IgD-negative memory B cell (primary cell): ENCODE results near the gene B4GALNT3. TPM values are rescaled to one million over a fixed set of nuclear protein-coding genes. Genes with fewer than 3 reads are reported as not detected.
"Not testable (repeated sequence)": the region's sequence is repeated elsewhere in the genome, so short reads cannot be mapped to it uniquely, and the experiment has no call there.

Experiments used
- H3K27ac Mint-ChIP-seq, 3 donors: one replicate each; pipeline ENCODE4 v1.8.0; 2020 to 2022; ENCODE audit warnings: mild to moderate bottlenecking in 3 of 3, mixed read lengths in 3 of 3, moderate library complexity in 1 of 3
- H3K27me3 Mint-ChIP-seq: one replicate; pipeline ENCODE4 v1.8.0; 2021; ENCODE audit warnings: mixed read lengths
- H3K36me3 Mint-ChIP-seq: one replicate; pipeline ENCODE4 v1.8.0; 2020; ENCODE audit warnings: mild to moderate bottlenecking, mixed read lengths
- H3K4me1 Mint-ChIP-seq, 3 donors: one replicate each; pipeline ENCODE4 v1.8.0; 2020 to 2022; ENCODE audit warnings: mixed read lengths in 3 of 3, mild to moderate bottlenecking in 1 of 3
- H3K4me3 Mint-ChIP-seq, 4 donors: one replicate each; pipeline ENCODE4 v1.8.0; 2020 to 2022; ENCODE audit warnings: mild to moderate bottlenecking in 4 of 4, mixed read lengths in 4 of 4, moderate library complexity in 3 of 4
- H3K9me3 Mint-ChIP-seq, 3 donors: one replicate each; pipeline ENCODE4 v1.8.0; 2020 to 2021; ENCODE audit warnings: mixed read lengths in 3 of 3, mild to moderate bottlenecking in 1 of 3
- polyA plus RNA-seq: library from polyadenylated mRNA; unstranded; fragments of 300-500 nt; fragmentation: Illumina TruSeq; gene quantifications from one replicate; pipeline ENCODE4 v1.2.3, GENCODE V29; 2021

The B4GALNT3 gene
- polyA plus RNA-seq = 0.89 TPM

GRCh38 chr12:459430-460258 lies at the start of gene B4GALNT3:
TSS of gene B4GALNT3 (plus strand) at chr12:459939. CDS start at chr12:460377, 438 bp downstream.
- H3K9me3 Mint-ChIP-seq = no peaks in the 10 kb centered on the region
- no peaks in the 10 kb centered on the region for H3K36me3 Mint-ChIP-seq
- H3K4me3 Mint-ChIP-seq = peak within 1 kb of the TSS; percentile 81 to 87 (median 82)
- H3K27me3 Mint-ChIP-seq = peaks cover 34% of the 10 kb centered on the region
- peaks cover 0 to 22% (median 10%) of the 10 kb centered on the region in 3 donors for H3K4me1 Mint-ChIP-seq
- no peak within 1 kb of the TSS for H3K27ac Mint-ChIP-seq

DNA sequence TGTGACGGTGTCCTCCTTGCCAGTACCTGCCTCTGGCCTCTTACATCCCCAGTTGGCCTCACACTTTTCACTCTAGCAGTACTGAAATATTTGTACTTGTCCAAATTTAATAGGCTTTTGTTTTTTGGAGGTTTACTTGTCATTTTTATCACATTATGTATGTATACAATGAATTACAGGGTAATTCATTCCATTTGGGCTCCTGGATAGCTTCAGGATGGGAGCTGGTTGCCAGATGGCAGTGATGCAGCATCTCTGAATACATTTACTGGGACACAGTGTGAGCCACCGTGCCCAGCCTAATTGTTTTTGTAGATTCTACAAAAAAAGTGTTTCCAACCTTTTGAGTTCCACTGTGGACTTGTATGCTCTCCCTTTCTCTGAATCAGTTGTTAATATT lies 44.9 kb upstream of the B4GALNT3 start:
- Mint-ChIP-seq H3K4me3 (no peak overlapping the region), H3K27ac (no peak overlapping the region), H3K36me3 (peaks cover 18% of the 10 kb centered on the region), H3K27me3 (no peaks in the 10 kb centered on the region), H3K4me1 (peaks cover 0 to 6% (median 0%) of the 10 kb centered on the region in 3 donors), H3K9me3 (no peaks in the 10 kb centered on the region)

DNA sequence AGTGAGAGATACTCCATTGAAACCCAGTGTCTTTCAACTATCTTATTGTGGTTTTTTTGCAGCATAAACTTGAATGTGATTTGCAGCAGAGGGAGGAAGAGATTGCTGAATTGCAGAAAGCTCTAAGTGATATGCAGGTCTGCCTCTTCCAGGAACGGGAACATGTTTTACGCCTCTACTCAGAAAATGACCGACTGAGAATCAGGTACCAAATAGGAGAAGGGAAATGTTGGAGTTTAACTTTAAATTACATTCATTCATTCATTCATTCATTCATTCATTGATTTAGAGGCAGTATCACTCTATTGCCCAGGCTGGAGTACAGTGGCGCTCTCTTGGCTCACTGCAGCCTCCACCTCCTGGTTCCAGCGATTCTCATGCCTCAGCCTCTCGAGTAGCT lies 41.3 kb upstream of the B4GALNT3 start:
- H3K27ac Mint-ChIP-seq = no peak overlapping the region
- peaks cover 0 to 6% (median 0%) of the 10 kb centered on the region in 3 donors for H3K4me1 Mint-ChIP-seq
- H3K9me3 Mint-ChIP-seq = no peaks in the 10 kb centered on the region
- H3K4me3 Mint-ChIP-seq = no peak overlapping the region
- H3K36me3 Mint-ChIP-seq = peaks cover 11% of the 10 kb centered on the region
- no peaks in the 10 kb centered on the region for H3K27me3 Mint-ChIP-seq

DNA sequence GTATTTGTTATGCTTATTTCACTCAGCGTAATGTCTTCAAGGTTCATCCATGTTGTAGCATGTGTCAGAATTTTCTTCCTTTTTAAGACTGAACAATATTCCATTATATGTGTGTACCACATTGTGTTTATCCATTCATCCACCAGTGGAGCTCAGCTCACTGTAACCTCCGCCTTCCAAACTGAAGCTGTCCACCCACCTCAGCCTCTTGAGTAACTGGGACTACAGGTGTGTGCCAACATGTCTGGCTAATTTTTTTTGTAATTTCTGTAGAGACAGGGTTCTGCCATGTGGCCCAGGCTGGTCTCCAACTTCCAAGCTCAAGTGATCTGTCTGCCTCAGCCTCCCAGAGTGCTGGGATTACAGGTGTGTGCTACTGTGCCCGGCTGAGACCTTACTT lies 37.2 kb upstream of the B4GALNT3 start:
- H3K9me3 Mint-ChIP-seq = no peaks in the 10 kb centered on the region
- no peak overlapping the region for H3K4me3 Mint-ChIP-seq
- H3K36me3 Mint-ChIP-seq = peaks cover 5% of the 10 kb centered on the region
- no peak overlapping the region for H3K27ac Mint-ChIP-seq
- no peaks in the 10 kb centered on the region for H3K27me3 Mint-ChIP-seq
- peaks cover 0 to 1% (median 0%) of the 10 kb centered on the region in 3 donors for H3K4me1 Mint-ChIP-seq

- H3K27ac Mint-ChIP-seq, H3K9me3 Mint-ChIP-seq, H3K4me3 Mint-ChIP-seq, H3K36me3 Mint-ChIP-seq, H3K27me3 Mint-ChIP-seq, H3K4me1 Mint-ChIP-seq: not testable (repeated sequence)
These were observed 24.0 kb upstream of the B4GALNT3 start for GRCh38 chr12:435737-436136.

DNA sequence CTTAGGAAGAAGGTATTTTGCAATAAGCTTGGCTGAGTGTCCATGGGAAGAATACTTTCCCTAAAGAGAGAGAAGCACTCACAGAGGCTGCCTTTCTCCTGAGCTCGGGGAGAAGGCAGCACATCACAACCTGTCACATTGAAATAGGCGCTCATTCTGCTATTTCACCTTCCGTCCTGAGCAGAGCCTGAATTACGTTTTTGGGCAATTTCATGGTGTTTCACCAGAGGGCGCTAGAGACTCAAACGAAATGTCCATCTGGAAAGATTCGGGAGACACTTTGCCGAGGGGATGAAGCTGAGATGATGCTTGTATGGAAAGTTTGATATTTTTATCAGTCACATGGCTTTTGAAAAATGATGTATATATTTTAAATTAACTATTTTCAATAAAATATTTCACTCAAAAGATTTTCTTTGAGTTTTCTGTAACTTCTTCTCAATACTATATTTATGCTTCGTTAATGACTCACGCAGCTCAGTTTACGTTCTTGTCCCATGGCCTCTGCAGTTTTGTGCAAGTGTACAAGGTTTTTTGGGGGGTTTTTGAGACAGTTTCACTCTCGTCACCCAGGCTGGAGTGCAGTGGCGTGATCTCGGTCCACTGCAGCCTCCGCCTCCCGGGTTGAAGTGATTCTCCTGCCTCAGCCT lies 17.4 kb upstream of the B4GALNT3 start:
- peaks cover 2% of the 10 kb centered on the region for H3K36me3 Mint-ChIP-seq
- no peaks in the 10 kb centered on the region for H3K4me1 Mint-ChIP-seq
- peaks cover 0 to 3% (median 0%) of the 10 kb centered on the region in 3 donors for H3K9me3 Mint-ChIP-seq
- no peak overlapping the region for H3K4me3 Mint-ChIP-seq
- H3K27ac Mint-ChIP-seq = no peak overlapping the region
- H3K27me3 Mint-ChIP-seq = no peaks in the 10 kb centered on the region

- H3K27ac Mint-ChIP-seq = no peak overlapping the region
- no peaks in the 10 kb centered on the region for H3K4me1 Mint-ChIP-seq
These were observed 12.6 kb upstream of the B4GALNT3 start for GRCh38 chr12:447141-447540.

GRCh38 chr12:449203-449602 lies 10.5 kb upstream of the B4GALNT3 start:
- peaks cover 0 to 4% (median 2%) of the 10 kb centered on the region in 3 donors for H3K4me1 Mint-ChIP-seq
- no peaks in the 10 kb centered on the region for H3K36me3 Mint-ChIP-seq
- H3K27ac Mint-ChIP-seq = no peak overlapping the region
- H3K4me3 Mint-ChIP-seq = no peak overlapping the region
- peaks cover 0 to 3% (median 0%) of the 10 kb centered on the region in 3 donors for H3K9me3 Mint-ChIP-seq
- H3K27me3 Mint-ChIP-seq = no peaks in the 10 kb centered on the region

More at GRCh38 chr12:447141-447540, 12.6 kb upstream of the B4GALNT3 start:
- peaks cover 0 to 3% (median 0%) of the 10 kb centered on the region in 3 donors for H3K9me3 Mint-ChIP-seq
- peaks cover 2% of the 10 kb centered on the region for H3K36me3 Mint-ChIP-seq
- H3K27me3 Mint-ChIP-seq = no peaks in the 10 kb centered on the region
- H3K4me3 Mint-ChIP-seq = no peak overlapping the region

DNA sequence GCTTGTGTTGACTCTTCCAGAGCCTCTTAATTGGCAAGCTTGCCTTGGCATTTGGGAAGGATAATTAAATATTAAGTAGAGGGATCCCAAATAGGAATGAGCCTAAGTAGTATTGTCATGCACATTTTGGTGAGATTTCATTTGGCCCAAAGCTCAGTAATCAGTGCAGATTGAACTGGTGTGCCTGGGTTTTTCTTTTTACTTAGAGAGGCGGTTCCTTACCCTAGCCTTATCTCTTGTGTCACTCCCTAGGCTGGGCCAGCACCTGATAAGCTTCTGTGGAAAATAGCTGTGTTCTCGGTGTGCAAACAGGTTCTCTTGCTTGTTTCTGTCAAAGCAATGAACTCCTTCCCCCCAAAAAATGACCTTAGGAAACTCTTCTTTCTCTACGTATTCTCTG lies 9.3 kb upstream of the B4GALNT3 start:
- H3K27me3 Mint-ChIP-seq = no peaks in the 10 kb centered on the region
- H3K4me1 Mint-ChIP-seq = peaks cover 0 to 4% (median 4%) of the 10 kb centered on the region in 3 donors
- peaks cover 0 to 3% (median 0%) of the 10 kb centered on the region in 3 donors for H3K9me3 Mint-ChIP-seq
- no peaks in the 10 kb centered on the region for H3K36me3 Mint-ChIP-seq
- no peak overlapping the region for H3K4me3 Mint-ChIP-seq
- no peak overlapping the region for H3K27ac Mint-ChIP-seq

DNA sequence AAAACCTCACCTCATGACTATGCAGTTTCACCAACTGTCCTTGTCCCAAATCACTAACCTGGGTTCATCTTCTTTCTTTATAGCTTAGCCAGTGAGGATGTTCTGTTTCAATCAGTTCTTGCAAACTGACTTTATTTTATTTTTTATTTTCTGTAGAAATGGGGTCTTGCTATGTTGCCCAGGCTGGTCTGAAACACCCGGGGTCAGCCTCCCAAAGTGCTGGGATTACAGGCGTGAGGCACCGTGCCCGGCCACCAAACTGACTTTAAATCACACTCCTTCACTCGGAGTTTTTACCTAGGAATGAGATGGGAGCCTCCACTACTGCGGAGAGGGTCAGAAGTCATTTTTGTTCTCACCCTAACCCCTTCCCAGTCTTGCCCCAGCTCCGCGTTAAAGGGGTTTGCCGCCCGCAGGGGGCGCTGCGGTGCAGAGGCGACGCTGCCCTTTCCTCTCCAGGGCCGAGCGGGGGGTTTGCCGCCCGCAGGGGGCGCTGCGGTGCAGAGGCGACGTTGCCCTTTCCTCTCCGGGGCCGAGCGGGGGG lies 7.0 kb upstream of the B4GALNT3 start:
- Mint-ChIP-seq H3K4me1 (peaks cover 0 to 4% (median 4%) of the 10 kb centered on the region in 3 donors), H3K27me3 (no peaks in the 10 kb centered on the region), H3K36me3 (no peaks in the 10 kb centered on the region), H3K27ac (no peak overlapping the region), H3K9me3 (no peaks in the 10 kb centered on the region), H3K4me3 (no peak overlapping the region)

DNA sequence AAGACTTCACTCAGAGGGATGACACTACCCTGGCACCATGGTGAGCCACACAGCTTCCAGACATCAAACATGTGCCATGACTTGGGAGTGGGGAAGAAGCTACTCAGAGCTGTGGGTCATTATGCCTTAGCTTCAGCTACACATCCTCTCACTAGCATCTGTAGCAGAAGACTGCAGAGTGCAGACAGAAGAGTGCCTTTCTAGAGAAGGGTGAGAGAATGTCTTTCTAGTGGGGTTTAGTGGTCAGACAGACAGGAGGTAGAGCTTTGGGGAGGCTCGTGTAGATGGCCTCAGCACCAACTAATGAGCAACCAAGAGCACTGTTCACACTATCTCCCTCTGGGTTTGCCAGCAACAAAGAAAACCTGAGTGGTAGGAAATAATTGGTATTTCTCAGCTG lies 4.9 kb upstream of the B4GALNT3 start:
- Mint-ChIP-seq H3K4me3 (no peak overlapping the region), H3K27me3 (peaks cover 9% of the 10 kb centered on the region), H3K36me3 (no peaks in the 10 kb centered on the region), H3K9me3 (no peaks in the 10 kb centered on the region), H3K27ac (peak overlapping the region in 1 of 3 donors; percentile 33), H3K4me1 (peaks cover 4 to 8% (median 5%) of the 10 kb centered on the region in 3 donors)

GRCh38 chr12:455821-456220 lies 3.9 kb upstream of the B4GALNT3 start:
- peaks cover 9% of the 10 kb centered on the region for H3K27me3 Mint-ChIP-seq
- no peaks in the 10 kb centered on the region for H3K9me3 Mint-ChIP-seq
- H3K4me1 Mint-ChIP-seq = peaks cover 4 to 8% (median 5%) of the 10 kb centered on the region in 3 donors
- no peak overlapping the region for H3K4me3 Mint-ChIP-seq
- H3K27ac Mint-ChIP-seq = no peak overlapping the region
- no peaks in the 10 kb centered on the region for H3K36me3 Mint-ChIP-seq

- peak overlapping the region in 1 of 4 donors; percentile 52 for H3K4me3 Mint-ChIP-seq
- H3K9me3 Mint-ChIP-seq = no peaks in the 10 kb centered on the region
- peaks cover under 1 to 21% (median 10%) of the 10 kb centered on the region in 3 donors for H3K4me1 Mint-ChIP-seq
- no peaks in the 10 kb centered on the region for H3K36me3 Mint-ChIP-seq
- no peak overlapping the region for H3K27ac Mint-ChIP-seq
- H3K27me3 Mint-ChIP-seq = peaks cover 27% of the 10 kb centered on the region
These were observed 2.1 kb upstream of the B4GALNT3 start for GRCh38 chr12:457676-458075.

- Mint-ChIP-seq H3K36me3 (no peaks in the 10 kb centered on the region), H3K4me1 (peaks cover 0 to 22% (median 10%) of the 10 kb centered on the region in 3 donors), H3K4me3 (peak overlapping the region; percentile 52 to 82 (median 66)), H3K27ac (no peak overlapping the region), H3K9me3 (no peaks in the 10 kb centered on the region), H3K27me3 (peaks cover 32% of the 10 kb centered on the region)
These were observed 699 bp upstream of the B4GALNT3 start for GRCh38 chr12:459050-459429.
